Transverse colon (tissue), 4 donors: ENCODE measurements around the gene GLRX.

Experiments
- CTCF ChIP-seq, 5 experiments: fragments of 200-600 bp in 3 of 5; fragments of 450-650 bp in 2 of 5; sonication (generic) in 3 of 5; IDR thresholded peaks; 1 replicate in 2 of 5; 2 replicates in 3 of 5; pipeline ENCODE4 v1.5.1; 2016 to 2017; ENCODE audit warnings: antibody characterized with exemption in 5 of 5, inconsistent platforms in 3 of 5, mild to moderate bottlenecking in 2 of 5, moderate library complexity in 1 of 5
- EP300 ChIP-seq: sonication (generic); formaldehyde crosslinking; IDR thresholded peaks from one replicate; pipeline ENCODE4 v1.6.1; 2017; ENCODE audit warnings: antibody characterized with exemption, low read depth
- POLR2A ChIP-seq: fragments of 450-650 bp; IDR thresholded peaks from one replicate; pipeline ENCODE4 v1.6.1; 2016; ENCODE audit warnings: antibody characterized with exemption, mild to moderate bottlenecking, moderate library complexity
- POLR2AphosphoS5 ChIP-seq, 3 donors: sonication (generic); formaldehyde crosslinking; IDR thresholded peaks; one replicate each; pipeline ENCODE4 v1.6.1; 2016; ENCODE audit warnings: antibody characterized with exemption in 3 of 3

GRCh38 chr5:95763941-95764340 lies 58.6 kb downstream of the GLRX start:
- no peak for TF ChIP-seq CTCF (IDR thresholded peaks at IDR 0.05)
- no peak for TF ChIP-seq EP300
- TF ChIP-seq POLR2AphosphoS5 (IDR thresholded peaks at IDR 0.05) = no peak
- TF ChIP-seq POLR2A = no peak
